Activated T-cell treated with anti-CD3 and anti-CD28 coated beads for 4 hours (primary cell): ENCODE data around the gene CDH26.
"Not testable (repeated sequence)": the region's sequence is repeated elsewhere in the genome, so short reads cannot be mapped to it uniquely, and the experiment has no call there.

ENCODE experiments used
- DNase-seq: peaks from one replicate; pipeline ENCODE4 v3.0.0-alpha.2; 2020

CDH26 gene

DNA sequence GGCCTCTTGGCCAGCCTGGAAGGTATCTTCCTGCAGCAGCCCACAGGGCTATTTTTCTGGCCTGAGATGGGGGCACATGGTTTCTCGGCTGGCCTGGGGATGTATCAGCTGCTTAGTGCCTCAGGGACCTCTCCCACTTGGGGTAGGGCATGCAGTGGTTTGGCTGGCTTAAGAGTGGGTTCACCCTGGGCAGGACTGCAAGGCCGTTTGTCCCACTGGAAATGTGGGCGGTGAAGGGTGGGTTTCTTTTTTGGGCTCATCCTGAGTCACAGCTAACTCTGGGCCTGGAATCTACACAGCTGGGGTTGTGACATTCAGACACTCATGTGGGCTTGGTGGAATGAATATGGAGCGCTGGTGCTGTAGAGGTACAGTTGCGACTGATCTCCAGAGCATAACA is 62.0 kb downstream of the CDH26 start:
- DNase-seq = no peak

DNA sequence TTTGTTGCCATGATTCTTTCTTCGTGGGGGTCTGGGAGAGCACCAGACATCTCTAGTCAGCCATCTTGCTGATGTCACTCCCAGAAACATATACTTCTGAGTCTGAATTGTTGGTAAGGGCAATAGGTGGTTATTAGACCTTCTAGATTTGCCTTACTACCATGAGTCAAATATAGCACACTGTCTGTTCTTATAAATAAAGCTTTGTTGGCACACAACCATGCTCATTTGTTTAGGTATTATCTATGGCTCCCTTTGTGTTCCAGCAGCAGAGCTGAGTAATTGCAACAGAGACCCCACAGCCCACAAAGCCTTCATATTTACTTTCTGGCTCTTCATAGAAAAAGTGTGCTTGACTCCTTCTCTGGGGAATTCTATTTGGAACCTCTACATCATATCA is 62.9 kb downstream of the CDH26 start:
- DNase-seq = no peak

DNA sequence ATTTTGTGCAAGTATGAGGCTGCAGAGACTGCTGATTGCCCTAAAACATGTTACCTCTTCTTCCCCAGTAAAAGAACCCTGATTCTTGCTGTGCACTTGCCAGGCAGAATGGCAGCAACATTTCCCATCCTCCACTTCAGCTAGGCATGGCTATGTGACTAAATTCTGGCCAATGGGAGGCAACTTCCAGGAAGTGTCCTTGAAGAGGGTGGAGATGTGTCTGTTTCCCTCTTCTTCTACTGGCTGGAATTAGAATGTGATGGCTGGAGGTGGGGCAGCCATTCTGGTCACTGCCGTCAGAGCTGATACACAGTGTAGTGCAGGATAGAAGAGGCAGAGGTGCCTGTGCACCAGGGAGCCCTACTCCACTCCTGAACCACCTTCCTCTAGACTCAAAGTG is 64.6 kb downstream of the CDH26 start:
- no peak for DNase-seq

DNA sequence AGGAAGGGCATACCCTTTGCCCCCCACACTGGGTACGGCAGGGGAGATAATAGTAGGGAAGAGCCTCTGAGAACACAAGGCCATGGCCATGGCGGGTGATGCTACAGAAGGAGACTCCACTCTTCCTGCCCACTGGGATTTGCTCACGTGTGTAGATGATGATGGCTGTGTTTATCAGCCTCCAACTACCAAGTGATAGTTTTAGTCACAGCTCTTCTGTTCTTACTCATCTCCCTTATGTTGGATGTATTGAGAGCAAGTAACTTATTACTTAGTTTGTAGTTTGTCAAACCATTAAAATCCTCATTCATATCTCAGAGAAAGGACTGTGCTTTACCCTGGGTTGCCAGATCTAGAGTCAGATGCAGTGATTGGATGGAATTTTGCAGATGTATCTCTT is 66.0 kb downstream of the CDH26 start:
- no peak for DNase-seq

DNA sequence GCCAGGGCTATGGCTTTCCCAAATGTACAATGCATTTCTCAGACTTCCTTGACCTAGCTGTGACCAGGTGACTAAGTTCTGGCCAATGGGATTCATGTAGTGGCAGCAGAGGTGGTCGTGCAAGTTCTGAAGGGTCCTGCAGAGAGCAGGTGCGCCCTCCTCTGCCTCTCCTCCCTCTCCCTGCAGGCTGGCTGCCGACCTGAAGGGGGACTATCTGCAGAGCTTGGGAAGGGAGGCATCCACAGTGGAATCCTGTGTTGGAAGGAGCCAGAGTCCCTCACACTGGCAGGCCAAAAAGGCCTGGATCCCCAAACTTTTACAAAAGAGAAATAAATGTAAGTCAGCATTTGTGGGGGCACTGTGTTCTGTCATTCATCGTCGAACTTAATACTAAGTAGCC is 66.6 kb downstream of the CDH26 start:
- no peak for DNase-seq

DNA sequence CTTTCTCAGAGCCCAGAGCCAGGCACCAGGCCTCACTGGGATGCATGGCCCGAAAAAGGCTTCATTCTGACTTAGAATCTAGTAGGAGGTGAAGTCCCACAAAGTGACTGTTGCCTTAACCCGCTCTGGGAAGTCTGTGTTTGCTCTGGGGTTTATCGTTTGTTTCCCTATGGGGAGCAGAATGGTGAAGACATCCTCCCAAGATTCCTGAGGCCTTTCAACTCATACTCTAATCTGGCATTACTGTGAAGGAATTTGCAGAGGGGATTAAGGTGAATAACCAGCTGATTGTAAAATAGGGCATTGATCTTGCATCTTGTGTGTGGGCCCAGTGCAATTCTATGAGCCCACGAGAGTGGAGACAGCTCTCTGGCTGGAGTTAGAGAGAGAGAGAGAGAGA is 67.8 kb downstream of the CDH26 start:
- no peak for DNase-seq

DNA sequence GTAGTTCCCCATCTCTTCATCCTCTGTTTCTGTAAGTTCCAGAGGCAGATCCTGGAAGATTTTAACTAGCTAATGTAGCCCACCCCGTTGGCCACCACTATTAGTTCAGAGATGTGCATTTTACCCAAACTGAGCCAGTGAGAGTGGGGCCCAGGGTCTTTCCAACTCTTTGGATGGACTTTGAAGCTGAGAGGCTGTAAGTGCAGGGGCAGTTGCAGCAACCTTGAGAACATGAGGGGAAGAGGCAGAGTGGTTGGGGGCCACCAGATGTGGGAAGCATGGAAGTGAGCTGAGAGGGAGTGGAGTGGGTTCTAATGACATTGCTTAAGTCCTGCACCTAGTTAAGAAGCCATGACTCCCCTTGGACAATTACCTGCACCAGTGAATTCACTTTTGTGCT is 72.2 kb downstream of the CDH26 start:
- DNase-seq = no peak

DNA sequence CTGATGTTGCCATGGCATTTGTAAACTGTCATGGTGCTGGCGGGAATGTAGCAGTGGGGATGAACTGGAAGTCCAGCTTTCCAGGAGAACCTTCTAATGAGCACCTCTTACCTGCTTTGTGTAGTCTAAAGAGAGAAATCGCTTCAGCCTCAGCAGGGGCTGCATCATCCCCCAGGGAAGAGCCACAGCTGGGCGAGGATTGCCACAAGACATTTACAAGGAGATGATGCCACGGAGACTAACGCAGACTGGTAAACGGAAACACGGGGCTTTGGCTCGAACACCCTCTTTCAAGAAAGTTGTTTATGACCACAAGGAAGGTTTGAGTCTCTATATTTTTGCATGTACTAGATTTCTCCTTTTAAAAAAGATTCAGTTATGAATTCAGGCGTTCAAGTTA is 72.9 kb downstream of the CDH26 start:
- no peak for DNase-seq

DNA sequence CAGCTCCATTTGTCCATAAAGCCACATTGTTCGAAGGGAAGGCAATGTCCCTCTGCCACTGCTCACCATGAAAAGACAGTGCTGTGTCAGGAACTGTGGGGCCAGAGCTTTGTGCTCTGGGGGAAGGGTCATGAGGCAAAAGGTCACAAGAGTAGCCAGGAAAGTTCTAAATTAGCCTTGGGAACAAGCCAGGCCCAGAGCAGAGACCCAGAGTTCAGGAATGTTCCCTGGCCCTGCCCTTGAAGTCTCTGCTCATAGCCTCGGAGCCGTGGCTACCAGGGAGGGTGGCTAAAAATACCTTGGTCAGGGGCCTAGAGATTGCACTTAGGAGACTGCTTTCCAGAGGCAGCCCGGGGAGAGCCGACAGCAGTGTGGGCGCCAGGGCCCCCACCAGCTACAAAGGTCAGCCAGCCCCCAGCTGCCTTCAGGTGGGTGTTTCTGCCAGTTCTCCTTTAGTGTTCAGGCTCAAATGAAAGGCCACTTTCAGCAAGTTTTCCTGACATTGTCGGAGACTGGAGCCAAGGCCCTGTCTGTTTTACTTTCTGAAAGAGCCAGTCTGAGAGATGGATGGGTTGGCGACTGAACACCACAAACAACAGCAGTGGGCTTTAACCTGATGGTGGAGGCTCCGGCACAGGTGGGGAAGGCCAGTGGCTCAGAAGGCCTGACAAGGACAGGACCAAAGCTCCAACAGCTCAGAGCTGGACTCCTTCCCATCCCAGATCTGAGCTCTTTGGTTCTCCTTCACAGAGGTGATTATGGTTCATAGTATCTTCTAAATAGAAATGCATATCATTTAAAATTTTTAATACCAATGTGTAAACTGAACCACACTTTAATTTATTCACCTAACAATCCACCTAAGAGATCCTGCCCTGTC is 76.2 kb downstream of the CDH26 start:
- DNase-seq = no peak

DNA sequence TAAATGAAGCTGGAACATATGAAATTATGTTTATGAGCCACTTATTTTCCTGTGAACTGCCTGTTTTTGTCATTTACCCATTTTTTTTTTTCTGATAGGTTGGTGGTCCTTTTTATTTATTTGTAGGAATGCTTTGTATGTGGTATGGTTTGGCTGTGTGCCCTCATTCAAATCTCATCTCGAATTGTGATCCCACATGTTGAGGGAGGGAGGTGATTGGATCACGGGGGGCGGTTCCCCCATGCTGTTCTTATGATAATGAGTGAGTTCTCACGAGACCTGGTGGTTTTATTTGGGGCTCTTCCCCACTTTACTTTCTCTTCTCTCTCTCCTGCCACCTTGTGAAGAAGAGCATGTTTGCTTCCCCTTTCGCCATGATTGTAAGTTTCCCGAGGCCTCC is 77.3 kb downstream of the CDH26 start:
- no peak for DNase-seq

DNA sequence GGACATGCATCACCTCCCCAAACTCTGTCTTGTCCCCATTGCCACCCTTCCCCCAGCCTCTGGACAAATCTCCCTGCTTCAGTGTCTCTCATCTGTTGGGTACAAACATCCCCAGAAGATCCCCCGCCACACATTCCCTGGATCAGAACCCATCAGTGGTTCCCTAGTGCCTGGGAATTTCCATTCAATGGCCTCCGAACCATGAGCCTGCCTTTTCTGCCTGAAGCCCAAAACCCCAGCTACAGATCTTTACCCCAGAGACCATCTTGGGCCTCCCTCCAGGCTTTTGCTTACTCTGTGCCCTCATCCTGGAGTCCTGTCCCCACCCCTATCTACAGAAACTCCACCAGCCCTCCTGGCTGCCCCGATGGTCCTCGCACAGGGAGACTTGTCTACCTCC is 78.1 kb downstream of the CDH26 start:
- no peak for DNase-seq

DNA sequence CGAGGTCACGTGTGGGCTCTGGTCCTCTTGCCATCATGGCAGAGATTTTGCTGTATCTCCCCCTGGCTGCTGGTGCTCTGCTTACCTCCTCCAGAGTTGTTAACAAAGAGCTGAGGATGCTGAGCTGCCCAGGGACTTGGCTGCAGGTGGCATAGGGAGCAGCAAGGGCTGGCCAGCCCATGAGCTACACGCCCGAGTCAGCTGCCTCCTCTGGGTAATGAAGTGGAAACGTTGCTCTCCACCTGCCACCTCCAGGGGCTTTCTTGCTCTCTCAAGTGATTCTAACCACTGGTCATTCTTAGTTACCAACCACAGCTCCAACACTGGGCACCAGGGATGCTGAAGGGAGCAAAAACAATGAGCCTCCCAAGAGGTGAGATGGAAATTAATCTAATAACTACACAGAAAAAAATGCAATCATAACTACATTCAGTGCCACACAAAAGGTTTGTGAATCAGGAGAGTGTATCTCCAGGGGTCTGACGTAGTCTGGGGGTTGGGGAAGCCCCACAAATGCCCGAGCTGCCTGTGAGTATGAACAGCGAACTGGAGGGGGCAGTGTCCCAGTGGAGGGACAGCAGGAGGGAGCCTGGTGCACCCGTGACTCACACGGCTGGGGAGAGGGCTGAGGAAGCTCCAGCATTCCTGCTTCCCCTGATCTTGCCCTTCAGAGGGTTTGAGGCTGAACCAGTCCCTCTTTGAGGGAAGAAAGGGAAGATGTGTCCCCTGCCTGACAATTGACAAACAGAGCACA is 78.7 kb downstream of the CDH26 start:
- DNase-seq = no peak

DNA sequence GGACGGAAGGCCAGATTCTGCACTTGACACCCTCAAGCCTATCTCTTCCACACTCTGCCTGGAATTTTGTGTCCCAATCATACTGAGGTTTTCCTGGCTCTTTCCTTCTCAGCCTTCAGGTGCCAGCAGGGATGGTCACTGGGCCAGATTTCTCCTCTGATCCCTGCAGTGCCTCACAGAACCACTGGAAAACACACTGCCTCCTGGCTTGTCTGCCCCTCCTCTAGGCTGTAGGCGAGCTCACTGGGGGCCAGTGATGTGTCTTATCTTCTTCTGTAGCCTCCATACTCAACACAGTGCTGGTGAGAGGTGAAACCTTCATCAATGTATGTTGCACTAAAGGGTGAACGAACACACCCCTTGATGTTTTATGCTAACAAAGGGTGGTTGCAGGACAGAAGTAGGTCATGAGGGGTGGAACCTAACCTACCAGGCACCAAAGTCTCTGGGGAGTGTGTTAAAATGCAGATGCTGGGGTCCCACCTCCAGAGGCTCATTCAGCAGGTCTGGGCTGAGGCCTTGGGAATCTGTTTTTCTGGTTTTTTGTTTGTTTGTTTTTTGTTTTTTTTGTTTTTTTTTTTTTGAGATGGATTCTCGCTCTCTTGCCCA is 80.3 kb downstream of the CDH26 start:
- DNase-seq = no peak

DNA sequence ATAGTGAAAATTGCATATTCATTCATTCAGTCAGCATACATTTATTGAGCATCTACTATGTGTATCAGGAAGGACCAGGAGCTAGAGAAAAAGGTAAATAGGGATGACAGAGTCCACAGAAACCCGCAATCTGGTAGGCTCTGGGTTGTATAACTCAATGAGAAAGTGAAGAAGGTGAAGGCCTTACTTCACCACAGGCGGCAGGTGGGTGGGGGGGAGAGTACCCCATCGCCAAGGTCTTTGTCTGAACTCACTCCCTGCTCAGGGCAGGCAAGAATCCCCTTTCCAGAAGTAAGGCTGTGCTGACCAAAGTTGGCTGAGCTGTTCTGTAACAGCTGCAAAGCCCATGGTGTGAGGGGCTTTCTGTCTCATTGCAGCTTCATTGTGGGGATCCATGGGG is 81.3 kb downstream of the CDH26 start:
- no peak for DNase-seq

DNA sequence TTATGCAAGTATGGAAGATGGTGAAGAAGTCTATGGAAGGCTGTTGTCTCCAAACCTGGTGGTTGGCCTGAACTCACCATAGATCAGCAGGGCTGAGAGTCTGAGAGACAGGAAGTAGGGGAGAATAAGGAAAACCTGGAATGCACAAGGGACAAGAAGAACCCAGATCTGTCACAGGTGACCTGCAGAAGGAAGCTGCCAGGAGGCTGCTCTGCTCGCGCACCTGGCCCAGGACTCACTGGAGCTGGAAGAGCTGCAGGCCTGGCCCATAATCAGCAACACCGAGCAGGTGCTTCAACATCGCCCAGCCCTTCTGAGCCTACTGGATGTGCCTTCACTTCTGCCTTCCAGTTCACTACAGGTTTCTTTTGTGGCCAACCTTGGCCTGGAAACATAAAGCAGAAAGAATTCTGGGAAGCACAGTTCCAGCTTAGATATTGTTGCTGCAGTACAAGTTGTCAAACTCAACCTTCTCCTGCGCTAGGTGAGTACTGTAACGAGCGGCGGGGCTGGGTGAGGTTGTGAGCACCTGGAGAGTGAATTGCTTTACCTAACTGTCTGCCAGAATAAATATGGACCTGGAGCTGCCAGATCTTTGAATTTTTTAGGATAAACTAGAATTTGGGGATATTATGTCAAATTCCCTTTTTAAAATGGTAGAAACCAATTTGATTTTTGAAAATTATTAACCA is 82.4 kb downstream of the CDH26 start:
- no peak for DNase-seq

DNA sequence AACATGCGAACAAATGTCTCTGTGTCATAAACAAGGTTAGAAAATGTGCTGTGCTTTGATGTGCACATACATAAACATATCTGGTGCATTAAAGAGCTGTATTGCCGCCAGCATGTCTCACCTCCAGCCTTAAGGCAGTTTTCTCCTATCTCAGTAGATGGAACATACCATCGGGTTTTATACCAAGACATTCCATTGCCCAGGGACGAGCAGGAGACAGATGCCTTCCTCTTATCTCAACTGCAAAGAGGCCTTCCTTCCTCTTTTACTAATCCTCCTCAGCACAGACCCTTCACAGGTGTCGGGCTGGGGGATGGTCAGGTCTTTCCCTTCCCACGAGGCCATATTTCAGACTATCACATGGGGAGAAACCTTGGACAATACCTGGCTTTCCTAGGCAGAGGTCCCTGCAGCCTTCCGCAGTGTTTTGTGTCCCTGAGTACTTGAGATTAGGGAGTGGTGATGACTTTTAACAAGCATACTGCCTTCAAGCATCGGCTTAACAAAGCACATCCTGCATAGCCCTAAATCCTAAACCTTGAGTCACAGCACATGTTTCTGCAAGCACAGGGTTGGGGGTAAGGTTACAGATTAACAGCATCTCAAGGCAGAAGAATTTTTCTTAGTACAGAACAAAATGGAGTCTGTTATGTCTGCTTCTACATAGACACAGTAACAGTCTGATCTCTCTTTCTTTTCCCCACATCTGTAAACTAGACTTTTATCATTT is 83.4 kb downstream of the CDH26 start:
- DNase-seq = not testable (repeated sequence)

DNA sequence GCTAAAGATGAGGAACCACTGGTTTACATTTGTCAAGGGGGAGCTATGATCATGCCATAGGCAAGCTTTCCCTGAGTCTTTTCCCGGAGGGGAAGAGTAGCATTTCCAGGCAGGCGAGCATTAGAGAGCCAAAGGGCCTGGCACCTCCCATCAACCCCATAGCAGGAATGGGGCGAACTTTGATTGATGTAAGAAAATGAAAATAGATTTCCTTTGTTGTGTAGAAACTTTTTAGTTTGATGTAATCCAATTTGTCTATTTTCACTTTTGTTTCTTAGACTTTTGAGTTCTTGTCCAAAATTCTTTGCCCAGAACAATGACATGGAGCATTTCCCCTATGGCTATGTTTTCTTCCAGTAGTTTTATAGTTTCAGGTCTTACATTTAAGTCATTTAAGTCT is 85.2 kb downstream of the CDH26 start:
- no peak for DNase-seq

DNA sequence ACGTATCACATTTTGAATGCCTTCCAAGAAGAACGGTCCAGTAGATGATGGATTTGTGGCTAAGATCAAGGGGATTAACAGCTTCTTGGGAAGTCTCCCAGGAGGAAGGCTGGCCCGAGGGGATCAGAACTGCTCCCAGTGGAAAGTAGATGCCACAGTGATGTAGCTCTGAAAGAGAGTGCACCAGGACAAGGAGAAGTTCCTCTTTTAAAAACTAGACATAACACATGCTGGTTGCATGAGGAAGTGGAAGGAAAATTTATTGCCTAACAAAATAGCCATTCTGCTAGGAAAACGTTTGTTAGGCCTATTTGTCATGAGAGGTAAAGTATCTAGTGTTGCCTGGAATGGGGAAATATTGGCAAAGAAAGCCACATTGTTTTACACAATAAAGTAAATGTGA is 87.8 kb downstream of the CDH26 start:
- no peak for DNase-seq

DNA sequence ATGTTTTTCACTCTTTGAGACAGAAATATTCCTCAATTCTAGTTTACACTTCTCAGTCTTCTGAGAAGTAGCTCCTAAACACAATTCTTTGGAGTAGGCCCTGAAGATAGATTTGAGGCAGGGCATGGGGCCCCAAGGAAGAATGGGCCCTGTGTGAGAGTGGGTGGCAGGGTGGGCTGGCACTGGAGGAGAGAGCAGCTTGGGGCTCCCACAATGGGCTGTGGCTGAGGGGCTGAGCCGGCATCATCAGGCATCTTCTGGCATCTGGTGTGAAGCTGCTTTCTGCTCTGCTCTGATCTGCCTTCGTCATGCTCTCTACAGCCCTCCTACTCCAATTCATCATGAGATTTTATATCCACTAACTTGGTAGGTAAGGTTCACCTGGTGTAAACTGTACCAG is 88.2 kb downstream of the CDH26 start:
- no peak for DNase-seq

DNA sequence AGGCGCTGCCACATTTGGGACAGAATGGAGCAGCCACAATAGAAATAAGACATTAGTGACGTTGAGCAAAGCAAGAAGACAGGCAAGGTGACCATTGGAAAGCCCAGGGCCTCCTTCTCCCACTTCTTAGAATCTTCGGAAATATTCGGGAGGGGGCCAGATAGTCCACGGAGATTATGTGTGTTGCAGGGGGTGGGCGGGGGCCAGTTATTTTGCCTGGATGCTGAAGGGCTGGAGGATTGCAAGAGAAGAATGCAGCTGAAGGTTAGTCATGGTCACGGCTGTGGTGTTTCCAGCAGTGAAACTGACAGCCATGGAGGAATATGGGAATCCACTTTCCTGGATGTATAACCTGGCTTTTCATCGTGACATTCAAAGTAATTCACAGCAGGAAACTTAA is 88.6 kb downstream of the CDH26 start:
- no peak for DNase-seq

DNA sequence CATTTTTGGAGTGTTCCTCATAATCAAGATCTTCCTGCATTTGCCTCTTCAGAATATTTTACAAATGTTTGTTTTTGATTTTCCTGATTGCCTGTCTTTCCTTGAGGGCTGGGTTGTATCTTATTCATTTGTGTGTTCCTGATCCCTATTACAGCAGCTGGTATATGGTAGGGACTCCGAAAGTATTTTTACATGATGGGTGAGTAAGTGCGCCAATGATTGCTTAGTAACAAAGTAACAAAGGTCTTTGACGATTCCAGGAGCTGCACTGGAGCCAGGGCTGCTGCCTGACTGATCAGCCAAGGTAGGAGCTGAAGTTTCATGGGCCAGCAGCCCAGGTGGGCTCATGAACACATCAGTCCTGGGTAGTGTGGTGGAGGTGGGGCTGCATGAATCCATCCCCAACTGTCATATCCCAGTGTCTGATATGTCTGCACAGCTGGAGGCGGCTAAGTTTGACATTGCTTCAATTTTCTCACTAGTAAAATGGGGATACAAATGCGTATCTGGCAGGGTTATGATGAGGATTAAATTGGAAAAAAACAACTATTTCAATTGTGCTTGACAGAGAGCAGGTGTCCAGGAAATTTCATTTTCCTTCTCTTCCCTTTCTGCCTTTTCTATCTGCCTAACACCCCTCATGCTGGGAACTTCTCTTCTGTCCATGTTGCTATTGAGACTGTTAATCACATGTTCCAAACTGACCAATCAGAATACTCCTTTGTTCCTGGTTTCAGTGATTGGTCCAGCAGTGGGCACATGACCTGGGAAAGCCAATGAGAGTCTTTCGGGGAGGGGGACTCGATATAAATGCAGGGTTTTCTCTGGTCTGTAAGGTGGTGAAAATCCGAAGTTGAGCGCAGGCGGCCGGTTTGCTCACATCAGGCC is 90.7 kb downstream of the CDH26 start:
- no peak for DNase-seq

DNA sequence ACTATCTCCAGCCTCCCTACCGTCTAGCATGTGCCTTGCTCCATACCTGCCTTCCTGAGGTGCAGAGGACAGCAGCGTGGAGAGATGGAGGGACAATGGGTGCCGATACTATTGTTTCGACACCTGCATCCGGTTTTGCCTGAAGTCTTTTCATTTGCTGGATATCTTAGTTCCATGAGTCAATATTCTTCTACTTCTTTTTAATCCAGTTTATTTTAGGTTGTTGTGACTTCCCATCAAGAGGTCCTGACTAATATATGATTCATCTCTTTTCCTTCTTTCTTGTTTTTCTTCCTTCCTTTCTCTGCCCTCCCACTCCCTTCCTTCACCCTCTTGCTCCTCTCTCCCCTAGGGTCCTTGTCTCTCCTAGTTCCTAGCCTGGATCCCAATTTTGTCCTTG is 91.4 kb downstream of the CDH26 start:
- no peak for DNase-seq
